Epithelial cell of proximal tubule (primary cell): ENCODE results near the gene ZBTB21. TPM values are rescaled to one million over a fixed set of nuclear protein-coding genes. Genes with fewer than 3 reads are reported as not detected.

ENCODE experiments used
- DNase-seq: peaks from one replicate; pipeline ENCODE4 v3.0.0-alpha.2; 2011; ENCODE audit warnings: low read depth
- H3K4me3 ChIP-seq: 2 replicates; pipeline ENCODE4 v1.5.1; 2011; ENCODE audit warnings: low read depth, mild to moderate bottlenecking, low read length
- CTCF ChIP-seq: conservative IDR thresholded peaks from 2 replicates; pipeline ENCODE4 v1.5.1; 2012; ENCODE audit warnings: low read depth, mild to moderate bottlenecking, low read length
- total RNA-seq: library from RNA; depleted of rRNA; stranded (reverse); fragments of >200 nt; gene quantifications from 2 replicates; pipeline ENCODE4 v1.2.3, GENCODE V29; 2015

Gene ZBTB21
- total RNA-seq: 4.9 and 6.3 TPM in 2 replicates

DNA sequence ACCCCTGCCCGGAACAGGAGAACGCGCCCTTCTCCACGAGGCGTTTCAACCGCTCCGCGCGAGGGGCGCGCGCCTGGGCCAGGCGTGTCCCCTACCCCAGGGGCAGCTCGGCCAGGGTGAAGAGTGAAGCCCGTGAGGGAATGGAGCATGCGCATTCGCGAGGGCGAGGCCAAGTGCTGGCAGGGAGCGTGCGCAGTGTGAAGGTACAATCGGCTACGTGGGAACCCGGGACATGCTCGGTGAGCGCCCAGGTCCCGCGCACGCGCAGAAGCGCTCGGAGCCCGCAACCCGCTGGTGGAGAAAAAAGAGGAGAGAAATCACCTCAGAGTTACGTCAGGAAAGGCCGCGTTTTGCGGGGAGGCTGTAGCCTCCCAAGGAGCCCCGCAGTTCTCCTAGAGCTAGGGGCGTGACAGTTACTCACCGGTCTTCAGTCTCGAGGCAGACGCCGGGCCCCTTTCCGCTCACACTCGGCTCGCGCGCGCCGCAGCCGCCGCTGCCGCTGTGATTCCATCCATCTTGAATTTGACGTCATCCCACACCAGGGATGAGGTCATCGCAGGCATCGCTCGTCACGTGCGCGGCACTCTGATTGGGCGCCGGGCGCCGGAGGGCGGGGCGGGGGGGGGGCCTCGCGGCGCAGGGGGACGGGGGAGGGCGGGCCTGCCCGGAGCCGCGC, at the start of gene ZBTB21:
Gene ZBTB21, minus strand, starts transcription at position 530 of the 676 bp plus-strand sequence. CDS start 16,265 bp downstream, outside the sequence.
- DNase-seq: peak; percentile 57
- H3K4me3 ChIP-seq: peak within 1 kb of the TSS; percentile 64
- TF ChIP-seq CTCF: no peak

GRCh38 chr21:42059721-42060120, 49.6 kb upstream of the ZBTB21 start:
- TF ChIP-seq CTCF: no peak

GRCh38 chr21:42059141-42059540, 49.0 kb upstream of the ZBTB21 start:
- DNase-seq: no peak
- no peak for TF ChIP-seq CTCF
- H3K4me3 ChIP-seq: no peak overlapping the region

More at GRCh38 chr21:42059721-42060120, 49.6 kb upstream of the ZBTB21 start:
- no peak for DNase-seq
- H3K4me3 ChIP-seq: no peak overlapping the region

DNA sequence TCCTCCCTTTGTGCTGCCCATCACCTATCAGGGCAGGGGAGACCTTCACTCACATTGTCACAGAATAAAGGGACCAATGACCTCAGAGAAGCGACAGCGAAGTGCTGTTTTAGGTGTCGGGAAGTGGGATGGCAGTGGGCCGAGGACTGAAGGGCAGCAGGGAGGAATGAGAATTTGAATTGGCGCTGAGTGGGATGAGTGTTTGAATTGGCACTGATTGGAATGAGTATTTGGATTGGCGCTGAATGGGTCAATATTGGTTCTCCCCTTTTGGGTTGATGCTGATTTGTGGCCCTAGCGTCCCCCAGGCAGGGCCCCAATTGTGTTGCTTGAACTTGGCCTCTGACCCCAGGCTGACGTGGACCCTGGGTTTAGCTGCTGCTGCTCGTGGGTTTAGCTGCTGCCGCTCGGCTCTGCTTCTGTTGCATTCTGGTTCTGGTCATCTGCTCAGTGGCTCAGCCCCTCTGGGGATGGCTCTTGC, 48.5 kb upstream of the ZBTB21 start:
- no peak for DNase-seq
- no peak for TF ChIP-seq CTCF
- no peak overlapping the region for H3K4me3 ChIP-seq

GRCh38 chr21:42057851-42058437, 47.8 kb upstream of the ZBTB21 start:
- no peak for DNase-seq
- TF ChIP-seq CTCF: no peak

DNA sequence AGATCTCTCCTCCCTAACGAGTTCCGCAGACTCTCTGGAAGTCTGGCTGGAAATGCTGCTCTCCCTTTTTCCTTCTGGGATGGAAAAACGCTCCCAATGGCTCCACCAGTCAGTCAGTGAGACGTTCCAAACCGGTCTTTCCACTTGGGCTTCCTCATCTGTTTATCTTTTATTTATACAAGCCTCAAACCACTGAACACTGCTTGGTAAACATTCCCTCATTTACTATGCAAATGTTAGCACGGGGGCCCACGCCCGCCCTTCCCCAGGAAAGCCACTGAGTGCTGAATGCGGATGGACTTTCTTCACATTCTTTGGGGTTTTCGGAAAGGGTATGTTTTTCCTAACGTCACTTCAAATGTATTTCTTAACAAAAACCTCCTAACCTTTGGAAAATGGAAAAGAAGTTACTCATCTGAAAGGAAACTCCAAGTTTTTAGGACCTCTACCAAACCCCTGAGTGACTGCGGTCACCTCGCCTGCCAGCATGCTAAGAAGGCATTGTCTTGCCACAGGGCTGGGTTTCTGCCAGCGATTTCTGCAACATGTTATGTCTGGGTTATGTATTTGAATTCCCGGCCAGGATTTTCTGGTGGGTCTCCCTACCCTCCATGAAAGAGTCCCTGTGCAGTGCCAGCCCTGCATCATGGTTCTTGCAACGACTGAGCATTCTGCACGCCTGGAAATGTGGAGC, 47.0 kb upstream of the ZBTB21 start:
- DNase-seq: no peak
- TF ChIP-seq CTCF: no peak
- H3K4me3 ChIP-seq: no peak overlapping the region

More at GRCh38 chr21:42057851-42058437, 47.8 kb upstream of the ZBTB21 start:
- H3K4me3 ChIP-seq: no peak overlapping the region
